Smooth muscle cell (in vitro differentiated cells): ENCODE measurements around the gene TSR1. TPM values are rescaled to one million over a fixed set of nuclear protein-coding genes. Genes with fewer than 3 reads are reported as not detected.
"Not testable (repeated sequence)": the region's sequence is repeated elsewhere in the genome, so short reads cannot be mapped to it uniquely, and the experiment has no call there.

ENCODE experiments used
- DNase-seq: peaks from one replicate; lab custom pipeline; 2025; ENCODE audit not compliant: unreplicated experiment; lab: John Stamatoyannopoulos, UW
- H2AFZ ChIP-seq: fragments of 200-600 bp; sonication (generic); 2 replicates; pipeline ENCODE4 v1.6.0; 2016; ENCODE audit warnings: antibody characterized with exemption, low read depth, mild to moderate bottlenecking
- H3F3A ChIP-seq: fragments of 200-600 bp; sonication (generic); 2 replicates; pipeline ENCODE4 v1.6.0; 2017; ENCODE audit warnings: antibody characterized with exemption, low read depth
- H3K27ac ChIP-seq: fragments of 200-600 bp; sonication (generic); 2 replicates; pipeline ENCODE4 v1.5.1; 2016; ENCODE audit warnings: low read depth, mild to moderate bottlenecking
- H3K27me3 ChIP-seq: fragments of 200-600 bp; sonication (generic); 2 replicates; pipeline ENCODE4 v1.6.1; 2016; ENCODE audit warnings: low read depth, mild to moderate bottlenecking
- H3K36me3 ChIP-seq: fragments of 200-600 bp; sonication (generic); 2 replicates; pipeline ENCODE4 v1.5.1; 2016; ENCODE audit warnings: low read depth
- H3K4me1 ChIP-seq: fragments of 200-600 bp; sonication (generic); 2 replicates; pipeline ENCODE4 v1.5.1; 2016; ENCODE audit warnings: low read depth
- H3K4me2 ChIP-seq: fragments of 200-600 bp; sonication (generic); 2 replicates; pipeline ENCODE4 v1.6.0; 2016; ENCODE audit warnings: mild to moderate bottlenecking
- H3K4me3 ChIP-seq: fragments of 200-600 bp; sonication (generic); 2 replicates; pipeline ENCODE4 v1.5.1; 2016; ENCODE audit warnings: mild to moderate bottlenecking
- H3K79me2 ChIP-seq: fragments of 200-600 bp; sonication (generic); 2 replicates; pipeline ENCODE4 v1.6.0; 2016; ENCODE audit warnings: low read depth, mild to moderate bottlenecking
- H3K9ac ChIP-seq: fragments of 200-600 bp; sonication (generic); 2 replicates; pipeline ENCODE4 v1.6.0; 2016; ENCODE audit warnings: low read depth
- H3K9me3 ChIP-seq: fragments of 200-600 bp; sonication (generic); replicated peaks from 2 replicates; pipeline ENCODE4 v1.5.1; 2016; ENCODE audit warnings: low read depth
- H4K20me1 ChIP-seq: fragments of 200-600 bp; sonication (generic); 2 replicates; pipeline ENCODE4 v1.6.0; 2016; ENCODE audit warnings: low read depth
- CTCF ChIP-seq: fragments of 200-600 bp; sonication (generic); IDR thresholded peaks from 2 replicates; pipeline ENCODE4 v1.5.1; 2017; ENCODE audit warnings: borderline replicate concordance, mild to moderate bottlenecking, antibody characterized with exemption; ENCODE audit not compliant: insufficient read depth, poor library complexity, severe bottlenecking
- WGBS: methylation state at CpG from one replicate; pipeline ENCODE4 v1.1.7; 2016; ENCODE audit warnings: low lambda C conversion rate; 5-methylcytosine and 5-hydroxymethylcytosine counted together
- polyA plus RNA-seq: library from polyadenylated mRNA; unstranded; fragments of >200 nt; fragmentation: Nextera tagmentation; extraction: Ambion mirVana; gene quantifications from 2 replicates; pipeline ENCODE4 v1.2.1, GENCODE V29; 2016
- total RNA-seq: library from RNA; depleted of rRNA; stranded (reverse); fragments of >200 nt; gene quantifications from 2 replicates; pipeline ENCODE4 v1.2.3, GENCODE V29; 2014

TSR1 gene
- total and polyA plus RNA-seq, 2 experiments from 2014 or later: 17.6 to 39.5 TPM

- no peak overlapping the region for H2AFZ ChIP-seq
- H3K4me2 ChIP-seq: no peak overlapping the region
- no peak overlapping the region for H3K27ac ChIP-seq
- H3K79me2 ChIP-seq: no peaks in the 10 kb centered on the region
- no peaks in the 10 kb centered on the region for H3F3A ChIP-seq
- H3K4me1 ChIP-seq: no peaks in the 10 kb centered on the region
- peaks cover 25% of the 10 kb centered on the region for H3K36me3 ChIP-seq
- no peak for TF ChIP-seq CTCF
- H3K27me3 ChIP-seq: no peaks in the 10 kb centered on the region
- H3K9ac ChIP-seq: no peak overlapping the region
- H4K20me1 ChIP-seq: no peaks in the 10 kb centered on the region
- DNase-seq: no peak
- no peak overlapping the region for H3K4me3 ChIP-seq
- H3K9me3 ChIP-seq: no peaks in the 10 kb centered on the region
- WGBS: 96% methylated on average over 2 of the region's 2 CpGs
Measured at GRCh38 chr17:2323629-2324314, 12.5 kb downstream of the TSR1 start.

- DNase-seq: no peak
- Histone ChIP-seq H3K9me3 (no peaks in the 10 kb centered on the region), H3K36me3 (peaks cover 25% of the 10 kb centered on the region), H3K27ac (no peak overlapping the region), H3K4me3 (no peak overlapping the region), H3K9ac (no peak overlapping the region), H3K27me3 (no peaks in the 10 kb centered on the region), H3K79me2 (no peaks in the 10 kb centered on the region), H2AFZ (no peak overlapping the region), H3F3A (no peaks in the 10 kb centered on the region), H3K4me2 (no peak overlapping the region), H4K20me1 (no peaks in the 10 kb centered on the region), H3K4me1 (no peaks in the 10 kb centered on the region)
- no peak for TF ChIP-seq CTCF
- WGBS: 90% methylated on average over 1 of the region's 1 CpG
Measured at GRCh38 chr17:2321399-2321798, 14.9 kb downstream of the TSR1 start.

- peaks cover 10% of the 10 kb centered on the region for H3K36me3 ChIP-seq
- H3K79me2 ChIP-seq: no peaks in the 10 kb centered on the region
- no peaks in the 10 kb centered on the region for H3K27me3 ChIP-seq
- H3F3A ChIP-seq: no peaks in the 10 kb centered on the region
- no peaks in the 10 kb centered on the region for H4K20me1 ChIP-seq
- H3K4me2 ChIP-seq: no peak overlapping the region
- no peak overlapping the region for H3K27ac ChIP-seq
- no peak overlapping the region for H3K4me3 ChIP-seq
- H2AFZ ChIP-seq: no peak overlapping the region
- DNase-seq: no peak
- H3K4me1 ChIP-seq: no peaks in the 10 kb centered on the region
- no peaks in the 10 kb centered on the region for H3K9me3 ChIP-seq
- H3K9ac ChIP-seq: no peak overlapping the region
- no peak for TF ChIP-seq CTCF
Measured at GRCh38 chr17:2319051-2319450, 17.2 kb downstream of the TSR1 start.

GRCh38 chr17:2317796-2318195 is 18.5 kb downstream of the TSR1 start:
- no peaks in the 10 kb centered on the region for H3K79me2 ChIP-seq
- TF ChIP-seq CTCF: no peak
- H3F3A ChIP-seq: no peaks in the 10 kb centered on the region
- H4K20me1 ChIP-seq: no peaks in the 10 kb centered on the region
- no peak overlapping the region for H3K9ac ChIP-seq
- no peak overlapping the region for H3K4me2 ChIP-seq
- no peak for DNase-seq
- no peak overlapping the region for H3K27ac ChIP-seq
- H3K9me3 ChIP-seq: no peaks in the 10 kb centered on the region
- H3K4me1 ChIP-seq: no peaks in the 10 kb centered on the region
- no peak overlapping the region for H2AFZ ChIP-seq
- H3K4me3 ChIP-seq: no peak overlapping the region
- WGBS: 96% methylated on average over 3 of the region's 3 CpGs
- no peaks in the 10 kb centered on the region for H3K27me3 ChIP-seq
- H3K36me3 ChIP-seq: no peaks in the 10 kb centered on the region

GRCh38 chr17:2316916-2317205 is 19.4 kb downstream of the TSR1 start:
- DNase-seq, H3K9me3 ChIP-seq, H3K79me2 ChIP-seq, H2AFZ ChIP-seq, H3K27ac ChIP-seq, H3K4me2 ChIP-seq, H3K4me3 ChIP-seq, H3K9ac ChIP-seq, H3K36me3 ChIP-seq, H4K20me1 ChIP-seq, H3F3A ChIP-seq, H3K27me3 ChIP-seq, H3K4me1 ChIP-seq: not testable (repeated sequence)
- WGBS: 60% methylated on average over 7 of the region's 7 CpGs
